HepG2 (cell line): ENCODE measurements around the gene P3H3. TPM values are rescaled to one million over a fixed set of nuclear protein-coding genes. Genes with fewer than 3 reads are reported as not detected.

Experiments
- ESRRA ChIP-seq: sonication (generic); formaldehyde crosslinking; IDR thresholded peaks from 2 replicates; pipeline ENCODE4 v1.5.1; 2020; ENCODE audit warnings: mild to moderate bottlenecking, low read depth, missing genetic modification reagents
- FOXM1 ChIP-seq: sonication (generic); formaldehyde crosslinking; IDR thresholded peaks from 2 replicates; pipeline ENCODE4 v1.5.0; 2020; ENCODE audit warnings: missing genetic modification reagents
- HMG20A ChIP-seq: IDR thresholded peaks from 2 replicates; pipeline ENCODE4 v1.6.1; 2016; ENCODE audit warnings: borderline replicate concordance
- HNF1B ChIP-seq: sonication (generic); formaldehyde crosslinking; IDR thresholded peaks from 2 replicates; pipeline ENCODE4 v1.5.1; 2020; ENCODE audit warnings: mild to moderate bottlenecking, moderate library complexity, missing genetic modification reagents
- HOMEZ ChIP-seq: IDR thresholded peaks from 2 replicates; pipeline ENCODE4 v1.6.1; 2016; ENCODE audit warnings: low read depth
- KAT7 ChIP-seq: IDR thresholded peaks from 2 replicates; pipeline ENCODE4 v1.6.1; 2018; ENCODE audit warnings: borderline replicate concordance, missing compliant biosample characterization
- MIER2 ChIP-seq: IDR thresholded peaks from 2 replicates; pipeline ENCODE4 v1.6.1; 2016; ENCODE audit warnings: missing biosample characterization, missing genetic modification reagents
- PHF20 ChIP-seq: sonication (generic); formaldehyde crosslinking; IDR thresholded peaks from 2 replicates; pipeline ENCODE4 v1.5.0; 2020; ENCODE audit warnings: mild to moderate bottlenecking, missing genetic modification reagents
- PRDM15 ChIP-seq: sonication (generic); formaldehyde crosslinking; IDR thresholded peaks from 2 replicates; pipeline ENCODE4 v1.4.0; 2020; ENCODE audit warnings: missing genetic modification reagents
- SETDB1 ChIP-seq: sonication (generic); formaldehyde crosslinking; IDR thresholded peaks from 2 replicates; pipeline ENCODE4 v1.5.1; 2020; ENCODE audit warnings: missing genetic modification reagents, mild to moderate bottlenecking, borderline replicate concordance
- ZBTB37 ChIP-seq: sonication (generic); formaldehyde crosslinking; IDR thresholded peaks from 2 replicates; pipeline ENCODE4 v1.4.0; 2020; ENCODE audit warnings: mild to moderate bottlenecking, missing genetic modification reagents
- ZNF142 ChIP-seq: sonication (generic); formaldehyde crosslinking; IDR thresholded peaks from 2 replicates; pipeline ENCODE4 v1.4.0; 2020; ENCODE audit warnings: missing genetic modification reagents
- ZNF329 ChIP-seq: sonication (generic); formaldehyde crosslinking; IDR thresholded peaks from 2 replicates; pipeline ENCODE4 v1.9.0; 2021; ENCODE audit warnings: low read depth, mild to moderate bottlenecking, missing genetic modification reagents
- ZNF7 ChIP-seq: IDR thresholded peaks from 2 replicates; pipeline ENCODE4 v1.6.1; 2016; ENCODE audit warnings: missing biosample characterization, missing genetic modification reagents
- ZNF713 ChIP-seq: sonication (generic); formaldehyde crosslinking; IDR thresholded peaks from 2 replicates; pipeline ENCODE4 v1.4.0; 2020; ENCODE audit warnings: mild to moderate bottlenecking, missing genetic modification reagents
- polyA plus RNA-seq, 8 experiments: library from polyadenylated mRNA; depleted of rRNA in 3 of 8; stranded (reverse) in 7 of 8; unstranded in 1 of 8; fragments of >200 nt; fragmentation: Illumina TruSeq in 4 of 8; extraction: Trizol in 4 of 8; gene quantifications; 2 replicates each; pipeline versions ENCODE4 v1.2.1 to v1.2.3, GENCODE V29; 2011 to 2016; ENCODE audit warnings: low read depth in 4 of 8, missing spikeins in 1 of 8, mixed read lengths in 1 of 8; ENCODE audit not compliant: insufficient read depth in 1 of 8
- total RNA-seq, 5 experiments: library from RNA; depleted of rRNA; stranded (reverse); fragments of >200 nt; fragmentation: Illumina TruSeq; extraction: Trizol; gene quantifications; 2 replicates each; pipeline ENCODE4 v1.2.3, GENCODE V29; 2016; ENCODE audit warnings: low read depth in 1 of 5

The P3H3 gene
- total and polyA plus RNA-seq, 2 of the 13 experiments (the other 11 are each of a cell fraction or from before 2014, with no cell fraction given), result 20.1 to 20.5 TPM

GRCh38 chr12:6851921-6852650, 23.9 kb downstream of the P3H3 start, which contains the start of gene USP5 (continued):
- TF ChIP-seq PHF20 (peak; percentile 68), ZNF329 (CRISPR knock-in tag) (peak; percentile 68; the same call in 1 of the 2 replicates), HNF1B (CRISPR knock-in tag) (peak; percentile 87), PRDM15 (CRISPR knock-in tag) (peak; percentile 81), KAT7 (CRISPR knock-in tag) (no peak), ZNF142 (no peak), MIER2 (no peak), ZBTB37 (CRISPR knock-in tag) (0 out of 2 replicates have a peak, but pooled peaks have one; percentile 49), HOMEZ (CRISPR knock-in tag) (no peak), HMG20A (CRISPR knock-in tag) (no peak), ZNF713 (CRISPR knock-in tag) (0 out of 2 replicates have a peak, but pooled peaks have one; percentile 88), ZNF7 (CRISPR knock-in tag) (no peak), SETDB1 (CRISPR knock-in tag) (no peak), FOXM1 (CRISPR knock-in tag) (no peak), ESRRA (CRISPR knock-in tag) (0 out of 2 replicates have a peak, but pooled peaks have one; percentile 51)
